RWPE1 (cell line): Measurements from ENCODE around the gene CCNC.

Experiments
- CTCF ChIA-PET: fragments of 350-600 bp; sonication (Branson Sonifier 250); formaldehyde crosslinking; extraction: SDS; loops from one replicate; lab custom pipeline; 2021; lab: Yijun Ruan, JAX
- POLR2A ChIA-PET: fragments of 400-600 bp; formaldehyde crosslinking; extraction: SDS; loops from one replicate; lab custom pipeline; 2020; ENCODE audit warnings: antibody characterized with exemption; ENCODE audit not compliant: low non-redundant PET; lab: Yijun Ruan, JAX
- DNase-seq: peaks from one replicate; pipeline ENCODE4 v3.0.0; 2012; ENCODE audit warnings: low spot score
- H3K27ac ChIP-seq: fragments of 450-650 bp; 2 replicates; pipeline ENCODE4 v1.5.1; 2017
- CTCF ChIP-seq: fragments of 450-650 bp; conservative IDR thresholded peaks from 2 replicates; pipeline ENCODE4 v1.5.1; 2017; ENCODE audit warnings: low read depth, mild to moderate bottlenecking

Gene CCNC

GRCh38 chr6:99568103-99568933, at the start of gene CCNC:
TSS of gene CCNC (minus strand) at chr6:99568660. CDS start at chr6:99568527, 133 bp downstream.
- no peak for TF ChIP-seq CTCF
- POLR2A ChIA-PET = no interaction called here
- DNase-seq = peak; percentile 96
- H3K27ac ChIP-seq = peak within 1 kb of the TSS; percentile 89
- CTCF ChIA-PET = interaction anchor here (1.4 kb wide), 1 partner anchor 20 kb away, joined by 4 read pairs; no protein-coding TSS in a partner anchor

- no peak overlapping the region for H3K27ac ChIP-seq
- ChIA-PET CTCF (no interaction called here), POLR2A (no interaction called here)
- no peak for TF ChIP-seq CTCF
- no peak for DNase-seq
Observed at GRCh38 chr6:99617131-99617530, 48.7 kb upstream of the CCNC start.

DNA sequence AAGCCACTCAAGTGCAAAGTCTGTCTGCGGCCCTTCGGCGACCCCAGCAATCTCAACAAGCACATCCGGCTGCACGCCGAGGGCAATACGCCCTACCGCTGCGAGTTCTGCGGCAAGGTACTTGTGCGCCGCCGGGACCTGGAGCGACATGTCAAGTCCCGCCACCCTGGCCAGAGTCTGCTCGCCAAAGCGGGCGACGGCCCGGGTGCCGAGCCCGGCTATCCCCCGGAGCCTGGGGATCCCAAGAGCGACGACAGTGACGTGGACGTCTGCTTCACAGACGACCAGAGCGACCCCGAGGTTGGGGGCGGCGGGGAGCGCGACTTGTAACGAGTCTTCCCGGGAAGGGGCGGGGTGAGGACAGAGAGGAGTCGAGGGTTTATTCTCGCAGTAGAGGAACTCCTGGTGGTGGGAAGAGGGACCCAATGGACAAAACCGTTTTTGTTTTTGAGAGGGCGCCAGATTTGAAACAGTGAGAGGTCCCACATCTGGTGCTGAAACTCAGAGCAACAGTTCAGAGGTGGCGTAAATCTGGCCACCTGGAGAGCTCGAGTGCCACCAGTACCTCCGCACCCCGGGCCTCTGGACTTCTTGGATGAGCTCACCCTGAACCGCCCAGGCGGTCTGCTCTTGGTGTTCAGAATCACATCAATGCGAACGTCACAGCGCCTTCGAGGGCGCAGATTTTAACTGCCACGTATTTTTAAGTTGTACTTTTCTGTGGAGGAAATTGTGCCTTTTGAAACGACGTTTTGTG, 46.1 kb upstream of the CCNC start:
- no peak overlapping the region for H3K27ac ChIP-seq
- TF ChIP-seq CTCF = no peak
- POLR2A ChIA-PET = no interaction called here
- CTCF ChIA-PET = interaction anchor here (0.7 kb wide), 1 partner anchor 224 kb away, joined by 3 read pairs; no protein-coding TSS in a partner anchor
- DNase-seq = no peak

DNA sequence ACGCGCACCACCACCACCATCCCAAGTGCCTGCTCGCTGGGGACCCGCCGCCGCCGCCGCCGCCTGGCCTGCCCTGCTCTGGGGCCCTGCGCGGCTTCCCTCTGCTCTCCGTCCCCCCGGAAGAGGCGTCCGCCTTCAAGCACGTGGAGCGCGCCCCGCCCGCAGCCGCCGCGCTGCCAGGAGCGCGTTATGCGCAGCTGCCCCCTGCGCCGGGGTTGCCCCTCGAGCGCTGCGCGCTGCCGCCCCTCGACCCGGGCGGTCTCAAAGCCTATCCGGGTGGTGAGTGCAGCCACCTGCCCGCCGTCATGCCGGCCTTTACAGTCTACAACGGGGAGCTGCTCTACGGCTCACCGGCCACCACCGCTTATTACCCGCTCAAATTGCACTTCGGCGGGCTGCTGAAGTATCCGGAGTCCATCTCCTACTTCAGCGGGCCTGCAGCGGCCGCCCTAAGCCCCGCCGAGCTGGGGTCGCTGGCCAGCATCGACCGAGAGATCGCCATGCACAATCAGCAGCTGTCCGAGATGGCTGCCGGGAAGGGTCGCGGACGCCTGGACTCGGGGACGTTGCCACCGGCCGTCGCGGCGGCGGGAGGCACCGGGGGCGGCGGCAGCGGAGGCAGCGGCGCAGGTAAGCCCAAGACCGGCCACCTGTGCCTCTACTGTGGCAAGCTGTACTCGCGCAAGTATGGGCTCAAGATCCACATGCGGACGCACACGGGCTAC, 45.4 kb upstream of the CCNC start:
- no peak for TF ChIP-seq CTCF
- DNase-seq = no peak
- no peak overlapping the region for H3K27ac ChIP-seq
- ChIA-PET CTCF (interaction anchor here (0.7 to 0.9 kb wide), 5 partner anchors 10 to 225 kb away, joined by 3 to 7 read pairs (median 3); no protein-coding TSS in a partner anchor), POLR2A (no interaction called here)

- TF ChIP-seq CTCF = 0 out of 2 replicates have a peak, but pooled peaks have one; percentile 12
- DNase-seq = peak; percentile 31
- CTCF ChIA-PET = interaction anchor here (0.5 to 0.9 kb wide), 7 partner anchors 10 to 1212 kb away, joined by 3 to 7 read pairs (median 3); no protein-coding TSS in a partner anchor
Observed at GRCh38 chr6:99613409-99613704, 44.9 kb upstream of the CCNC start.

More at GRCh38 chr6:99613409-99613704, 44.9 kb upstream of the CCNC start:
- POLR2A ChIA-PET = no interaction called here
- no peak overlapping the region for H3K27ac ChIP-seq
